Subcutaneous adipose tissue (tissue), 4 donors: ENCODE data around the gene MED20. TPM values are rescaled to one million over a fixed set of nuclear protein-coding genes. Genes with fewer than 3 reads are reported as not detected.

Experiments
- CTCF ChIP-seq: fragments of 450-650 bp; IDR thresholded peaks from one replicate; pipeline ENCODE4 v1.5.1; 2016; ENCODE audit warnings: low read depth, mild to moderate bottlenecking, control low read depth, antibody characterized with exemption, moderate library complexity
- total RNA-seq, 4 donors: library from RNA; depleted of rRNA; stranded (reverse); fragments of >200 nt; gene quantifications; one replicate each; pipeline ENCODE4 v1.1.0, GENCODE V29; 2016

MED20 gene
- total RNA-seq, 4 donors from 2014 or later: 5.8 to 12.9 (median 10.4) TPM

GRCh38 chr6:41934278-41935192 is 13.6 kb upstream of the MED20 start:
- no peak for TF ChIP-seq CTCF

- TF ChIP-seq CTCF: no peak
Measured at GRCh38 chr6:41932378-41932777, 11.4 kb upstream of the MED20 start.

- TF ChIP-seq CTCF: no peak
Measured at GRCh38 chr6:41931792-41932191, 10.9 kb upstream of the MED20 start.

- TF ChIP-seq CTCF: no peak
Measured at GRCh38 chr6:41929924-41930323, 9.0 kb upstream of the MED20 start.

GRCh38 chr6:41927253-41927652 is 6.3 kb upstream of the MED20 start:
- no peak for TF ChIP-seq CTCF

- no peak for TF ChIP-seq CTCF
Measured at GRCh38 chr6:41922154-41922553, 1.2 kb upstream of the MED20 start.

- TF ChIP-seq CTCF: no peak
Measured at GRCh38 chr6:41921712-41921998, 716 bp upstream of the MED20 start.
